ENCODE data around the gene CDK18.

DNA sequence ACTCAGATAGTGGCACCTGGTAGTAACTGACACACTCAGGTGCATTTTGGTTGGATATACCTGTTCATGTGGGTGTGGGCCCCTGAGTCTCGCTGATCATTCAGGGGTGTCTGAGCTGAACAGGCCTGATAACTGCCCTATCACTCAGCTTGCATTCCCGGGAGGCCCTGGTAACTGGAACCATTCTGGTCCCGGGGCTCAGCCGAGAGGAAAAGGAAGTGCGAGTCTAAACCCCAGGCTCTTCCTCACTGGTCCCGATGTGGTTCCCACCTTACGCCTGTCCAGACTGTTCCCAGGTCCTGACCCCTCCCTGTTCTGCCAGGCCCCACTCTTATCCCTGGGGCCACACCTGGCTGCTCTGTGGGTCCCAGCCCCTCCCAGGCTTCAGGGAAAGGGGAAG is 11.7 kb upstream of the CDK18 start:
- TF ChIP-seq YY1 (IDR thresholded peaks at IDR 0.05; ENCODE audit: insufficient read depth, insufficient read length) (no peak), ZNF274 (IDR thresholded peaks at IDR 0.05; ENCODE audit: low read depth, low read length) (no peak)

All from NT2/D1 (cell line).